HepG2 (cell line): Measurements from ENCODE around the gene MSANTD1.

Source experiments
- SMC3 ChIP-seq: IDR thresholded peaks from 2 replicates; pipeline ENCODE4 v1.6.1; 2011; ENCODE audit warnings: low read length, improper control_type of control experiment
- SRY ChIP-seq: sonication (generic); formaldehyde crosslinking; IDR thresholded peaks from 2 replicates; pipeline ENCODE4 v1.8.0; 2022; ENCODE audit warnings: mild to moderate bottlenecking, missing genetic modification reagents
- TF ChIP-seq, protein P1 (sequence below): sonication (generic); formaldehyde crosslinking; IDR thresholded peaks from 2 replicates; pipeline ENCODE4 v1.5.0; 2020; ENCODE audit warnings: mild to moderate bottlenecking, missing genetic modification reagents, moderate library complexity

DNA sequence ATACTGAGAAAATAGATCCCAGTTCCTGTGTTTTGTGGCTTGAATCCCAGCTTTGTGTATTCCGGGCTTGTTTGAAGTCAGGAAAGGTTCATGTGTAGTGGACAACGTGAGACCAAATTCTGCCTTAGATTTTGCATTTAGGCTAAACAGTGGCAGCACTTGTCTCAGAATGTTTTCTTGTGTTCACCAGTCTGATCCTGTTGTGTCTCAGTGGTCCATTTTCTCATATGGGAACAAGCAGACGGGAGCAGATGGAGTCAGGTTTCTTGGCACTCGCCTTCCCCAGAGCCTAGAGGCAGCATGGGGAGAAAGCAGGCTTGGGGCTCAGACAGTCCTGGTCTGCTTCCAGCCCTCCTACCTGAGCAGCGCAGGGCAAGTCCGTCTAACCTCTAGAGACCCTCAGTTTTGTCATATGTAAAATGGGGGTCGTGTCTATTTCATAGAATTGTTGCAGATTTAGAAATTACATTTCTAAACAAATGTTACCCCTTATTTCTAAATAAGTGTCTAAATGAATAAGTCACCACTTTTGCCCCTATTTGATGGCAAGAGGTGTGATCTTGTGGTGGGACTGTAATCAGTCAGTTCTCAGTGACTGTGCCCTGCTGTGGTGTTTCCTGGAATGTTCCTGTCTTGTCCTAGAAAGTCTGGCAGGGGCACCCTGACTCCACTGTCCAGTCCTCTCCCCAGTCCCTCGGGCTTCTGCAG is 28.3 kb upstream of the MSANTD1 start:
- TF ChIP-seq SMC3 = no peak
- TF ChIP-seq SRY (CRISPR knock-in tag) = no peak
- TF ChIP-seq, protein P1, sequence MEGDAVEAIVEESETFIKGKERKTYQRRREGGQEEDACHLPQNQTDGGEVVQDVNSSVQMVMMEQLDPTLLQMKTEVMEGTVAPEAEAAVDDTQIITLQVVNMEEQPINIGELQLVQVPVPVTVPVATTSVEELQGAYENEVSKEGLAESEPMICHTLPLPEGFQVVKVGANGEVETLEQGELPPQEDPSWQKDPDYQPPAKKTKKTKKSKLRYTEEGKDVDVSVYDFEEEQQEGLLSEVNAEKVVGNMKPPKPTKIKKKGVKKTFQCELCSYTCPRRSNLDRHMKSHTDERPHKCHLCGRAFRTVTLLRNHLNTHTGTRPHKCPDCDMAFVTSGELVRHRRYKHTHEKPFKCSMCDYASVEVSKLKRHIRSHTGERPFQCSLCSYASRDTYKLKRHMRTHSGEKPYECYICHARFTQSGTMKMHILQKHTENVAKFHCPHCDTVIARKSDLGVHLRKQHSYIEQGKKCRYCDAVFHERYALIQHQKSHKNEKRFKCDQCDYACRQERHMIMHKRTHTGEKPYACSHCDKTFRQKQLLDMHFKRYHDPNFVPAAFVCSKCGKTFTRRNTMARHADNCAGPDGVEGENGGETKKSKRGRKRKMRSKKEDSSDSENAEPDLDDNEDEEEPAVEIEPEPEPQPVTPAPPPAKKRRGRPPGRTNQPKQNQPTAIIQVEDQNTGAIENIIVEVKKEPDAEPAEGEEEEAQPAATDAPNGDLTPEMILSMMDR = no peak
